Neural progenitor cell (in vitro differentiated cells): Measurements from ENCODE around the gene RNF150.

ENCODE experiments used
- EZH2phosphoT487 ChIP-seq: fragments of 200-600 bp; sonication (generic); IDR thresholded peaks from 2 replicates; pipeline ENCODE4 v1.6.1; 2017; ENCODE audit warnings: antibody characterized with exemption
- TF ChIP-seq, protein P1 (sequence below): fragments of 200-600 bp; sonication (generic); IDR thresholded peaks from 2 replicates; pipeline ENCODE4 v1.5.1; 2017; ENCODE audit warnings: antibody characterized with exemption, mild to moderate bottlenecking

DNA sequence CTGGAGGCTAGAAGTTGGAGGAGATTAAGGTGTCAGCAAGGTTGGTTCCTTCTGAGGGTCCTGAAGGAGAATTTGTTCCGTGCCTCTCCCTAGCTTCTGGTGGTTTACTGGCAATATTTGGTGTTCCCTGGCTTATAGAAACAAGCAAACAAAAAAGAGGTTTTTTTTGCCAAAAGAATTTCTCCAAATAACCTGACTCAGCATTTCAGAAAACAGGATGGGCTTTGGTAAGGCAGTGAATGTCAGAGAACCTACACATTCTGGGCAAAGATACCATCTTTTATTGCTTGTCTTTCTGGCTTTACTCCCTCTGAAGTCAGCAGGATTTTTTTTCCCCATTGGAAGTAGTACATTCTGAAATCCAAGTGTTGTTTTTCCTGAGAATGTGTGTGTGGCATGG is 283.7 kb downstream of the RNF150 start:
- TF ChIP-seq, protein P1, sequence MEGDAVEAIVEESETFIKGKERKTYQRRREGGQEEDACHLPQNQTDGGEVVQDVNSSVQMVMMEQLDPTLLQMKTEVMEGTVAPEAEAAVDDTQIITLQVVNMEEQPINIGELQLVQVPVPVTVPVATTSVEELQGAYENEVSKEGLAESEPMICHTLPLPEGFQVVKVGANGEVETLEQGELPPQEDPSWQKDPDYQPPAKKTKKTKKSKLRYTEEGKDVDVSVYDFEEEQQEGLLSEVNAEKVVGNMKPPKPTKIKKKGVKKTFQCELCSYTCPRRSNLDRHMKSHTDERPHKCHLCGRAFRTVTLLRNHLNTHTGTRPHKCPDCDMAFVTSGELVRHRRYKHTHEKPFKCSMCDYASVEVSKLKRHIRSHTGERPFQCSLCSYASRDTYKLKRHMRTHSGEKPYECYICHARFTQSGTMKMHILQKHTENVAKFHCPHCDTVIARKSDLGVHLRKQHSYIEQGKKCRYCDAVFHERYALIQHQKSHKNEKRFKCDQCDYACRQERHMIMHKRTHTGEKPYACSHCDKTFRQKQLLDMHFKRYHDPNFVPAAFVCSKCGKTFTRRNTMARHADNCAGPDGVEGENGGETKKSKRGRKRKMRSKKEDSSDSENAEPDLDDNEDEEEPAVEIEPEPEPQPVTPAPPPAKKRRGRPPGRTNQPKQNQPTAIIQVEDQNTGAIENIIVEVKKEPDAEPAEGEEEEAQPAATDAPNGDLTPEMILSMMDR = no peak
- TF ChIP-seq EZH2phosphoT487 = no peak
